Fibroblast of skin of right biceps (primary cell): ENCODE data around the gene CBFA2T2.

Experiments used
- DNase-seq: peaks from one replicate; pipeline ENCODE4 v3.0.0-alpha.2; 2013

Gene CBFA2T2

DNA sequence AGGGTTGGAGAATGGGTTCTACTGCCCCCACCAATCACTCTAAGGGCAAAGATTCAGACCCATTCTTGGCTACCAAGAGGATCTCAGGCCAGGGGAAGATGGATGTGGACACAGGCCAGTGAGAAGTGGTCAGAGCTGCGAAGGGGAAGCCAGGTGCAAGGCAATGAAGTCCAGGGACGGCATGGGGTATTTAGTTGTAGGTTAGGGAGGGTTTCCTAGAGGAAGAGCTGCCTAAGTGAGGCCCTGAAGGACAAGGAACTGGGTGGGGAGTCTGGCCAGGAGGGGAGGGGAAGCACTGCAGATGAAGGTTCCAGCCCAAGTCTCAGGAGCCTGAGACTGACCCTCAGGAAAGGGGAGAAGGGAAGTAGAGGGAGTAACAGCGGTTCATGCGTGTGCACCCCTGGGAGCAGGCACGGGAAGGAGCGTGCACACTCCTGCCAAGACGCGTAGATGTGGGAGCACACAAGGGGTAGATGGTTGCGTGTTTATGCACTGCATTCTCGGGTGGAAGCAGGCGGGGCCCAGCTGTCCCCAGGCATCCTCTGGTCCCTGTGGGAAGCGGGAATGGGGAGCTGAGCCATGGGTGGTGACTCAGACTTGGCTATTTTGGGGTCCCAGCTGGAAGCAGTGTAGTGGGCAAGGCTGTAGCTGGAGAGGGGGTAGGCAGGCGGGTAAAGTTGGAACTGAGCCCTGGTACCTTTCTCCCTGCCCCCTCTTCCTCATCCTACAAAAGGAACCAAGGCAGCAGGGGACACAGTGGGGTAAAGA lies 180.2 kb downstream of the CBFA2T2 start:
- DNase-seq, result no peak

DNA sequence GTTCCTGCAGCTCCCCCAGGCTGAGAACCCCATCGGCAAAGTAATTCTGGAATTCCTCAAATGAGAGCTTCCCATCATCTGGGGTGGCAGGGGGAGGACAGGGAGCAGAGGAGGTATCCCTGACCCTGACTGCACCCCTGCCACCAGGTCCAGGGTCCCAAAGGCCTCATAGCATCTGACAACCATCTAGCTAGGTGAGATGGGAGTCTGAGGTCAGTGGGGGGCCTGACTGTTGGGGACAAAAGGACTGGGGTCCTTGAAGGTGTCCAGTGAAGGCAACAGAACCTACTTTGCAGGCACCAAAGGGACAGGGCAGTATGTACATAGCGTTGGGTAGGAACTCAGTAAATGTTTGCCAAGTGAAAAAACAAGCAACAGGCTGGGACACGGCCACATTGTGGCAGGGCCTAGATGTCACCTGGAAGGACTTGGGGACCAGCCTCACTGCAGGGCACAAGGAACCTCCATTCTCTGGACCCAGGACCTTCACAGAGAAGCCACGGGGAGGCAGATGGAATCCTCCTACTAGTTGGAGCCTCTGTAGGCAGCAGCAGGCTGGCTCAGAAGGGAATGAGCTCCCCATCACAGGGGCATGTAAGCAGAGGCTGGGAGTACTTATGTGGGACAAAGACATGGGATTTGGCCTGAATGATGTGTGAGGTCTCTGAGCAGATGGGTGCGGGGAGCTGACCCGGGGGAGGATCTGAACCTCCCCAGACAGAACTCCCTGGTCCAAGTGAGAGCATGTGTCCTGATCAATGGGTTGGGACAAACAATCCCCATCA lies 181.0 kb downstream of the CBFA2T2 start:
- no peak for DNase-seq

DNA sequence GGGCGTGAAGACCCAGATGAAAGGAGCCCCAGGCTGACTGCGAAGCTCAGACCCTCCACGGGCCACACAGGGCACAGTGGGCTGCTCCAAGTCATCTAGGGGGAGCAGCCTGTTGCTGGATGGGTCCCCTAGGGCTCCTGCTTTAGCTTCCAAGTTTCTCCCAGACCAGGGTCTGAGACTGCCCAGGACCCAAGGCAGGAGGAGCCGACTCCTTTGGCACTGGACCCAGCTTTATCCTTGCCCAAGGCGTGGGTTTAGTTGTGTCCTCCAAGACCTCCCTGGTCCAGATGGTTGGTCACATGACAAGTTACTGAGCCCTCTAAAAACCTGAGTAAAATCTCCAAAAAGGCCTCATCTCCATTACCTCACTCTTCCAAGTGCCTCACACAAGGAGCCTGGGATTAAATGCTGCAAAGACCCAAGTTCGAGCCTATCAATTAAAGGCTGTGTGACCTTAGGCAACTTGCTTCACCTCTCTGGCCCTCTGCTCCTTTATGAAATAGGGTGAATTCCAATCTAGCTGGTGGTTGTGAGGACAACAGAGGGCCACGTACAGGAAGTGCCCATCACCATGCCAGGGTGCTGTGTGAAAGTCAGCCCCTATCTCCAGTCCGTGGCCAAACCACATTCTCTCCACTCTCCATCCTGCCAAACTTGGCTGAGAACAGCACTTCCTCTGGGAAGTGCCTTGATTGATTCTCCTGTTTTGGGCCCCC lies 181.8 kb downstream of the CBFA2T2 start:
- no peak for DNase-seq

DNA sequence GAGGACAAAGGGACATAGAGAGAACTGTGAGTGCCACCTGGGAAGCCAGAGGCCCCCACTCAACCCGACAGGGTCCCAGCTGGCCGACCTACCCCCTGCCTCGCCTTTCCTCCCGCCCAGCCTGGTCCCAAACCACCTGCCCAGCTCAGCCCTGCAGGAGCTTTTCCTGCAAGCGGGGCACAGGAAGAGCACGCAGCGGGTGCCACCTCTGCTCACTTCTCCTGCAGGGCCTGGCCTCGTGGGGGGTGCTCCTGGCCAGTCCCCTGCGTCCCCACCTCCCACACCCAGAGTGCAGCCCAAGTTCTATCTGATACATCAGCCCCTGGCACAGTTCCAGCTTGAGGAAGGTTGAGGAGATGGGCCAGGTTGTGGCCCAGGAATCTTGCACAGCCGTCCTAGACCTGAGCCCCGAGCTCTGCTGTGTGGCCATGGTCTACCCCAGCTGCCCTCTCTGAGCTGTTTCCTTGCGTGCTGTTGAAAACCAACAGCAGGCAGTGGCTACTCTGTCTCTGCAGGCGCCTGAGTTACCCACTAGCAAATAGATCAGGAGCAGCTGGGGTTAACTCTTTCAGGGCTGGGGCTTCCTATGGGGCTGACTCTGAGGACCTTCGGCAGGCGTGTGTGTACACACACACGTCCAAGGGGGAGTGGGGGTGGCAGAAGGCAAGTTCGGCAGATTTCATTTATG lies 182.7 kb downstream of the CBFA2T2 start:
- DNase-seq, result no peak

DNA sequence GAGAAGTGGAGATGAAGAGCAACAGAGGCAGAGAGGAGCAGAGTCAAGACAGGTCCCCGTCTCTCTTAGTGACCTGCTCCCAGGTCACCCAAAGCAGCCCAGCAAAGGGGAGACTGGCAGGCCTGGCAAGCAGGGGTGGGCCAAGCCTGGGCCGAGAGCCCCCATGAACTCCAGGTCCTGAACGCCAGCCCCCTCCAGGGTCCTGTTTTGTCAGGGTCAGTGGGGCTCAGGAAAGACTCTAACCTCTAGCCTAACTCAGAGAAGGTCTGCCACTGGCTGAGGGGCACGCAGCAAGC lies 183.2 kb downstream of the CBFA2T2 start:
- no peak for DNase-seq

DNA sequence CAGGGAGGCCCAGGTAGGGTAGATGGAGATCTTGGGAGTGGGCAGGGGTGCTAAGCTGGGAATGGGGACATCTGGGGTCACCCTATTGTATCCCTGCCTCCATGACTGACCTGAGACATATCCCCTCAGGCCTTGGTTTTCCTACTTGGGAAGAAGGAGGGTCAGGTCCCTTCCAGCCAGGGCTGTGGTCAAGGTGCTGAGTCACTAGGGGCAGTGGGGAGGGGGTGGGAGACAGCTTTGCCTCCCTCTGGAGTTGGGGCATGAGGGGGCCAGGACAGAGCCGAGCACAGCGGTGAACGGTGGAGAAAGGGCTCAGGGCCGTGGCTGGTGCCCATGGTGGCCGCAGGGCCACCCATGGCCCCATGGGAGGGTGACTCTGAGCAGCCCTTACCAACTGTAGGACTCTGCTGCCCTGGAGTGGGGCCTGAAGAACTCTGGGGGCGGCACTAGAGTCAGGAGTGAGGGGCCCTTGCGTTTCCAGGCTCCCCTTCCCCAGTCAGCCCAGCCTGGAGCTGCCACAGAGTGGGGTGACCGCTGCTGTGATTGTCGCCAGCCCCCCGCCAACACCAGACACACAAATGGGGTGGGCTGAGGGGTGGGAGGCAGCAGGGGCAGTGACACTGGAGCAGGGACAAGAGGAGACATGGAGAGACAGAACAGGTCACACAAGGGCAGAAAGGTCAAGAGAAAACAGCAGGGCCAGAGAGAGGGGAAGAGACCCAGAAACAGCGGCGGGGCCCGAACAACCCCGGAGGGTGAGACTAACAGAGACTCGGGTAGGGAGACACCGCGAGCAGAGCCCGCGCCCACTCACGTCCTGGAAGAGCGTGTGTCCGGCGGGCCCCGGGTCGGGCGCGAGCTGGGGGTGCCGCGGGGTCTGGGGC lies 183.8 kb downstream of the CBFA2T2 start:
- no peak for DNase-seq

DNA sequence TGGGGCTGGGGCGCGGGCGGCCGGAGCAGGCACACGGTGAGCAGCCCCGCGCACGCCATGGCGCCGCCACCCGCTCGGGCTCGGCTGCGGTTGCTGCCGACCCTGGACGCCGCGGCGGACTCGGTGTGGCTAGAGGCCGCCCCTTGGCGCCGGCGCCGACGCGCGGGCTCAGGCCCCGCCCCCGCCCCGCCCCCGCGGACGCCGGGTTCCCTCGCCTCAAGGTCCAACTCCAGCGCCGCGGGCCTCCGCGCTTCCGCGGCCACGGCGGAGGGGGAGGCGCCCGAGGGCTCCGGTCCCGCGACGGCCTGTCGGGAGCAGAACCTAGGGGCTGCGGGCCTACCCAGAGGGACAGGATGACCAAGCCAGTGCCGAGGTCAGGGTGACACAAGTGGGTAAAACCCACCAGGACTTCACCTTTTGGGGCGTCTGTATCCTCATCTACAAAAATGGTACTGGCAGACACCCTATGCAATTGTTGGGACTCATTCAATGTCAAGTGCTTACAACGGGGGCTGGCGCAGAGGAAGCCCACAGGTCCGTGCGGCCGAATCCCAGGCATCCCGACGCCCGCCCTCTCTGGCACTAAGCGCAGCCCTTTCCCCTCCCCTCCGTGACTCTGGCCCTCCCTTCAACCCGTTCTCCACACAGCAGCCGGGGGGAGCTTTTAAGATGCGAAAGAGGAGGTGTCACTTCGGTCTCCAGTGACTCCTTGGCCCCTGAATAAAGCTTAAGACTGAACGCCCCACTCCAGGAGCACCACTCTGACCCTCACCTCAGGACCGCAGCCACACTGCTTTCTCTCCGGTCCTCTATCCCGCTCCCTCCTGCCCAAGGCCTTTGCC lies 184.6 kb downstream of the CBFA2T2 start, which contains the start of gene NECAB3:
Gene NECAB3, minus strand, starts transcription at position 135 of the 842 bp plus-strand sequence. Its CDS starts 76 bp downstream, at position 59.
- peak; percentile 77 for DNase-seq

DNA sequence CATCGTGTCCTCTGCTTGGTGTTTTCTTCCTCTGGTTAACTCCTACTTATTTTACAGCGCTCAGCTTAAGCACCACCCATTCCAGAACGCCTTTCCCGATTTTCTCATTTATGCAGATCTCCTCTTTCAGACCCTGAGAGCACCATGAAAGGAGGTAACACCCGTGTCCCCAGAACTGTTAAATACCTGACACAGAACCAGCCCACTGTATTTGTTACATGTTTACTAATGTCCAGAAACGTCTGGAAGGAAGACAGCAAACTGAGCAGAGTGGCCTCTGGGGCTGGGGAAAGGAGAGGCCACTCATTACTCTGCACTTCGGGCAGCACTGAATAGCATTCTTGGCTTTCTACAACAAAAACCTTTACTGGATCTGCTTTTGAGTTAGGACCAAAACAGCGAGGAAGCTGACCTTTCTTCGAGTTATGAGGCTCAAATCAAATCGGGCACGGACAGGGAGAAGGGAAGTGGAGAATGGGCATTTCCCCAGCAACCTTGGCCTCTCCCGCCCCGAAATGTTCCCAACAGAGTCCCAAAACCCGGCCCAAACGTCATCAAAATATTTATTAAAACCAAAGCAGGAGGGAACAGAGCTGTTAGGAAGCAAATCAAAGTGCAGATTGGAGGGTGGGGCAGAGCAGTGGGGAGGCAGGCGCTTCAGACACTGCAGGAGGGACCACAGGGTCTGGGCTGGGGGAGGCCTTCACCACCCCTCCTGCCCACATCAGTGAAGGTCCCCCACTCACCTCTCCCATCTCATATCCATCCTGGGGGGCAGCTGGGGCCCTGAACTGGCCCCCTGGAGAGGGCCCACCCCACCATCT lies 185.5 kb downstream of the CBFA2T2 start:
- DNase-seq, result no peak

DNA sequence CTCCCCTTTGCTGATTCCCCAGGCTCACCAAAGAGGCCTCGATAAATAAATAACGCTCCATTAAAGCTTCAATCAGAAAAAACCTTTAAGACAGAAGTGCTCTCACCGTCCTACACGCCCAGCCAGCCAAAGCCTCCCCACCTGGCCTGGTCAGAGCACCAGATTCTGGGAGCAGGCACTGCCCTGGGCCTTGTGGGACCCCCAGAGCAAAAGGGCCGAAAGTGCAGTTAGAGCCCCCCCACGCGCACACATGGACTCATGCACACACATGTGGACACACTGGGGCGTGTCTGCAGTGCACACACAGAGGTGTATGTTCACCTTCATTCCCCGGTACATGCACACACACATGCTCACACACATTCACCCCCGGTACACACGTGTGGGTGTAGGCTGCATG lies 186.2 kb downstream of the CBFA2T2 start:
- no peak for DNase-seq

DNA sequence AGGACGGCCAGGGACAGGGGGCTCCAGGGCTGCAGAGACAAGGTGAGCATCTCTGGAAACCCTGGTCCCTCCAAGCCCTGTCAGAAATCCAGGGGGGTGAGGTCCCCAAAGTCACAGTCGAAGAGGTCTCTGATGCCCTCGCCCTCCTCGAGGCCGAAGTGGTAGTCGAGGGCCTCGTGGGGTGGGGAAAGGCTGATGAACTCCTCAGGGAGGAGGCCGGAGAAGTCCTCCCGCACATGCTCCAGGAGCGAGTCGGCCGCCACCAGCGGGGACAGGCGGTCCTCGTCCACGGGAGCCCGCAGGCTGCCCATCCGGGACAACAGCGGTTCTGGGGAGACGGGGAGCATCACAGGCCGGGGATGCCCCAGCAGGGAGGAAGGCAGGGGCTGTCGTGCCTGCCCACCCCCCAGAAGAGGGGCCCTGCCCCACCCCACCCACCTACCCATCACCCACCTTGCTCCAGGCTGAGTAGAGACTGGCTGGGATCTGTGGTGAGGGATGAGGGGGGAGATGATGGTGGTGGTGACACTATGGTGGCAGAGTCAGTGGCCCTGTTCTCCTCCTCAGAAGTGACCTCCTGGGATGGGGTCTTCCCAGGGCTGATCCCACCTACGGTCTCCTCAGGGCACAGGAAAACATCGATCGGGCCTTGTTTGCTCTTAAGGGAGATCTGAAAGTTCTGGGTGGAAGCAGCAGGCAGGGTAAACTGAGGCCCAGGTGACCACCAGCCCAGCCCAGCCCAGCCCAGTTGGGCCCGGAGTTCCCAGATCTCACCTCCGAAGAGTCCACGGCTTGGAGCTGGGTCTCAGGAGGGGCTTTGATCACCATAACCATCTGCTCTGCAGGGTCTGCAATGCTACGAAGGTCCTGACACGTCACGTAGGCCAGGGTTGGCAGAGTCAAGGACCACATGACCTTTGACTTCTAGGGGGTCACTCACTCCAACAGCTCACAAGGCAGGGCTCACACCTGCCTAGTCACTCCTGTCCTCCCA lies 187.1 kb downstream of the CBFA2T2 start:
- no peak for DNase-seq

DNA sequence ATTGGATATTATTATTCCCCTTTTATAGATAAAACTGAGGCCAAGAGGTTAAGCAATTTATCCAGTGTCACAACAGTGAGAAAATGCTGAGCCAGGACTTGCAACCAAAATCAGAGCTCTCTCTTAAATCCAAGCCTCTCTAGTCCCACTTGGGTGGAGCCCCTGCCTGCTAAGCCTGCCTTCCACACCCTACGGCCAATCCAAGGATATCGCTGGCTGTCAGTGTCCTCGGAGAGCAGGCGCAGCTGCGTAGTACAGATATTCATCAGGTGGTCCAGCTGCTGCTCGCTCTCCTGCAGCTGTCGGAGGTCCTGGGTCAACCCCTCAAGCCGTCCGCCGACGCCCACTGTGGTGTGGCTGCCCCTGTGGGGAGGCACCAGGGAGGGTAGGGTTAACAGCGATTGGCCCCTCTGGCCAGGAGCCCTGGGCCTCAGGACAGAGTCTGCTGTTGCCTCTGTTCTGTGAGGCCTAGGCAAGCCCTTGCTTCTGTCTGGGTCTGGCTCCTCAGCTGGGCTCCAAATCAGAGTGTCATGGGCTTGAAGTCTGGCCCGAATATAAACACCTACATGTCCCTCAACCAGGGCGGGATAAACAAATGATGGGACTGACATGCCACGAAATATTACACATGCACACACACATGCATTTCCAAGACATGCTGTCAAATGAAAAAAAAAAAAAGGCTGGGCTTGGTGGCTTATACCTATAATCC lies 188.3 kb downstream of the CBFA2T2 start:
- no peak for DNase-seq

DNA sequence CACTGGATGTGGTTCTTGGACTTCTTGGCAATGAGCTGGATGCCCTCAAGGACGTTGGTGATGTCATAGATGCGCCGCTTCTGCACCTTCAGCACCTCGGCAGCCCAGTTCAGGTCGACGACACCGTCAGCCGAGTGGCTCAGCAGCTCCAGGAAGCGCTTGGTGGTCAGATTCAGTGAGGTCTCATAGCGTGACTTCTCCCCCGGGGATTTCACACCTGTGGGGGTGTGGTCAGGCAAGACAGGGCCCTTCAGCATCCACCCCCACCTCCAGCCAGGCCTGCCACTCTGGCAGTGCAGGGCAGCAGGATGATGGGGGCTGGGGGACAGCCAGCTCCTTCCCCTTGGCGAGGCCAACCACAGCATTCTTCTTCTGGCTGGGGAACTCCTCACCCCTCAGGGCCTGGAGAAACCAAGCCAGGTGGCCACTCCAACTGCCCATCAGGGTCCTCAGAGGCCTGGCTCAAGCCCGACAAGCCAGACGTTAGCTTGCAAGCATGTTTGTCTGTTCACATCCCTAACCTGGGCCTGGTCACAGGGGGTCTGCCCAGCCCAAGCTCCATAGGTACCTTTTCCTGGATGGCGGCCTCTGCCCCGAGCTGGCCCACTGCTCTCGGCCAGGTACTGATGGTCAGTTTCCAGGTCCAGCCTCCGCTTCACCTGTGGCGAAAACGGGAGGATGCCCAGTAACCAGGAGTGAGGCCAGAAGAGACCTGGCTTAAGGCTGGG lies 190.0 kb downstream of the CBFA2T2 start:
- no peak for DNase-seq

DNA sequence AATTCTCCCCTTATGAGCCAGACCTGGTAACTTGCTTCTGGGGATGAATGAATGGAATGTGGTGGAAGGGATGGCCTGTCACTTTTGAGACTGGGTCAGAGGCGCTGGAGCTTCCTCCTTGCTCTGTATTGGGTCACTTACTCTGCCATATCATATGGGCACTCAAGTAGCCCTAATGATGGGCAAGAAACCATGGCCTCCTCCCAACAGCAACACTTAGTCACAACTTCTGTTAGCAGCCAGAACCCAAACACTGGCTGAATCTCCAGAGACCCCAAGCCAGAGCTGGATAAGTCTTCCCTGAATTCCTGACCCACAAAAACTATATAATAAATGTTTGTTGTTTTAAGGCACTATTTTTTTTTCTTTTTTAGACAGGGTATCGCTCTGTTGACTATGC lies 190.8 kb downstream of the CBFA2T2 start:
- peak; percentile 41 for DNase-seq

DNA sequence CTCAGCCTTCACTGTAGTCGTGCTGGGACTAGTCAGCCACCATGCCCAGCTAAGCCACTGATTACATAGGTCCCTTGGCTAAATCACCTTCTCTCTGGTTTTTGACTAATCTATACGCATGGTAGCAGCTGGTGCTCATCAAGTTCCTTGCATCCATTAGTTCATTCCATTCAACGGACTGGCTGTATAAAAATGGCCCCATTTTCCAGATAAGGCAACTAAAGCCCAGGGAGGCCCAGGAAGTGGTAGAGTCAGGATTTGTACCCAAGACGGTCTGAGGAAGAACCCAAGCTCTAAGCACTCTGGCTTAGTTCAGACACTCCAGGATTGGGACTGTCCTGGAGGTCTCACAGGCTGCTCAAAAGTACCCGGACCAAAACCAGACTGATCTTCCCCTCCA lies 191.4 kb downstream of the CBFA2T2 start:
- DNase-seq, result no peak

DNA sequence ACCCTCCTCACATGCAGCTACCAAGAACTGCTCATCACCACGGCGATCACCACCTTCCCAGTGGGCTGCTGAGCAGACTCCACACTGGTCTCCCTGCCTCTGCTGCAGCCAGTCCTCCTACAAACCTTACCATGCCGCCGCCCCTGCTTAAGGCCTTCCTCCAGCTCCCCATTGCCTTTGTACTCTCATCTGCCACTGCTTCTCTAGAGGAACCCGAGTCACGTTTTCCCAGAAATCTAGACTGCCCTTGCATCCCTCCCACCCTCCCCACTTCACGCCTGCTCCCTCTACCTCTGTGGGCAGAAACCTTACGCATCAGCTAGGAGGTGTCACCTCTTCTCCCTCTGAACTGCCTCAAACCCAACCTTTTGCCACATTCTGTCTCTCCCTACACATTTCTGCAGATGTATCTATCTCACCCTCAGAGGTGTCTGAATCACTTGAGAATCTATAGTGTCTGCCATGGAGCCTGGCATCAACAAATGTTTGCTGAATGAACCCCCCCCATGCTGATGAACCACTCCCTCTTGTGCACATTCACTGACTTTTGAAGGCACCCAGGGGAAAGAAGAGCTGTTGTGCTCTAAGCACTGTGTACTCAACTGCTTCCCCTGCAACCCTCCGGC lies 191.9 kb downstream of the CBFA2T2 start:
- DNase-seq, result no peak

DNA sequence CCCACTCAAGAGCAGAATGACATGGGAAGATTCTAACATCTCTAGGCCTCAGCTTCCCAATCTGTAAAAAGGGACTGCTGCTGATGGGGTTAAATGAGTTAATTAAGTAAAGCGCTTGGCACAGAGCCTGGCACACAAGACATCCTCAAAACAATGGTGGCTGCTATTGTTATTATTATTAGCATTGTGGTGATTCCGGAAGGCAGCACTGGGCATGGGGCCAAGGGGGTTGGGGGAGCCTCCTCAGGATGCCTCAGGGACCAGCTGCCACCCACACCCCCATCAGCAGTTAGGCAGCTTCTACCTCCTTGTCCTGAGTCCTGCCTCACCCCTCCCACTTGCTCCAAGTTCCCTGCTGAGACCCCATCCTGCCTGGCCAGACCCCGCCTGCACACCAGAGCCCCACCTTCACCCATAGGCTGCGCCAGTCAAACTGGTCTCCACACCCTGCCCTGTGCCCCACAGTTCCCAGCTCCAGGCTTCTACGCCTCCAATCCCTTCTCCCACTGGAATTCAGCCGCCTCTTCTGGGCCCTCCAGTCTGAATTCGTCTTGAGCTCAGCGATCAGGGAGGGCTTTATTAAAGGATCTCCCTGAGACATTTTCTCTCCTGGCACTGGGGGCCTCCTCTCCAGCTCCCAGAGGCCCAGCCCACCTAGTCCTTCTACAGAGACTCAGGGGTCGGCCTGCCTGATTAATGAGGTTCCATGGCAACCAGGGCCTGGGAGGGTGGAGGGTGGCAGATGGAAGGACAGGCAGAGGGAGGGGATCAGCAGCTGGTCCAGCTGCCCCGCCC lies 194.8 kb downstream of the CBFA2T2 start:
- no peak for DNase-seq
